K562 (cell line): ENCODE data around the gene UMODL1. TPM values are rescaled to one million over a fixed set of nuclear protein-coding genes. Genes with fewer than 3 reads are reported as not detected.

Source experiments
- DIDO1 ChIP-seq: fragments of 450-650 bp; IDR thresholded peaks from 2 replicates; pipeline ENCODE4 v1.6.1; 2016; ENCODE audit warnings: low read depth, missing biosample characterization, missing genetic modification characterization
- FUS ChIP-seq: fragments of 200-400 bp; formaldehyde crosslinking; optimal IDR thresholded peaks from 2 replicates; pipeline ENCODE3; 2017; ENCODE audit warnings: low read depth, low read length
- PHF20 ChIP-seq: fragments of 450-650 bp; IDR thresholded peaks from 2 replicates; pipeline ENCODE4 v1.6.1; 2018; ENCODE audit not compliant: partially characterized antibody
- polyA plus RNA-seq, 8 experiments: library from polyadenylated mRNA; depleted of rRNA in 4 of 8; stranded (reverse) in 5 of 8; unstranded in 3 of 8; fragments of >200 nt; fragmentation: Nextera tagmentation in 2 of 8; fragmentation: Illumina TruSeq in 1 of 8; extraction: Ambion mirVana in 2 of 8; extraction: Trizol in 1 of 8; gene quantifications; 2 replicates each; pipeline versions ENCODE4 v1.2.1 to v1.2.3, GENCODE V29; 2011 to 2014; ENCODE audit warnings: inconsistent platforms in 1 of 8, missing spikeins in 1 of 8
- total RNA-seq, 7 experiments: library from RNA; depleted of rRNA in 6 of 7; stranded (reverse); fragments of >200 nt in 6 of 7; fragmentation: Illumina TruSeq in 2 of 7; extraction: Trizol in 2 of 7; gene quantifications; 2 replicates each; pipeline versions ENCODE4 v1.2.1 to v1.2.3, GENCODE V29; 2011 to 2021; ENCODE audit warnings: low replicate concordance in 1 of 7
- TF ChIP-seq, protein P1 (sequence below): fragments of 450-650 bp; IDR thresholded peaks from one replicate; pipeline ENCODE4 v1.6.1; 2018; ENCODE audit warnings: mild to moderate bottlenecking, moderate library complexity; ENCODE audit not compliant: partially characterized antibody
- TF ChIP-seq, protein P2 (sequence below): fragments of 250-450 bp; sonication (Bioruptor Pico); IDR thresholded peaks from 2 replicates; pipeline ENCODE4 v1.4.0; 2020; ENCODE audit warnings: mild to moderate bottlenecking, moderate library complexity, borderline replicate concordance

The UMODL1 gene
- total and polyA plus RNA-seq, 9 of the 15 experiments (the other 6 are each of a cell fraction or from before 2014, with no cell fraction given): not detected

DNA sequence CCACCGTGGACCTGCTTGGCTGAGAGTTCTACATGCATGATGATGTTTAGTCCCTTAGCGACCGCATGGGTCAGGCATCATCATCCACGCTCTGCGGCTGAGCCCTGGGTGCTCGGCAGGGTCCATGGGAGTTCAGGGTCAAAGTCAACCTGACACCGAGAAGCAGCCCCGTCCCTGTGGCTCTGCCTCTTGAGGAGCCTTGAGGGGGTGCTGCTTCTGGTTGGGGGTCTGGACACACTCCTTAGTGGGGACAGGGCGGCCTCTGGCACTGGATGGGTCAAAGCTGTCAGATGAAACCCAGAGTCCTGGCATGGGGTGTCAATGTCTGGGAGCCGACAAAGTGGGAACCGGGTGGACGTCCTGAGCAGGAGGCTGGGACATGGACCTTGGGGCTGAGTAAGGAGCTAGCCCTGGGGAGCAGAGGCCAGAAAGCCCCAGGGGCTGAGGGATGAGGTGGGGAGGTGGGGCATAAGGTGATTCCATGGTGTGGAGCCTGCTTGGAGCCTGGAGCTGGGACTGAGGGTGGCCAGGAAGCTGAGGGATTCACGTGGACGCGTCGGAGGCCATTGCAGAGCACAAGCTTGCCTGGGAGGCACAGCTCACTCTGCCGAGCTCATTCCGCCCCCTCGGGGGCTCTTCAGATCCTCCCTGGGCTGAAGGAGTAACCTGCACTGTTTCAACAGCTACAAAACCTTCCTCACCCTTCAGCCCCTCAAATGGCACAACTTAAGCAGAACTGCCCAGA, 53.9 kb downstream of the UMODL1 start (continued):
- TF ChIP-seq, protein P1, sequence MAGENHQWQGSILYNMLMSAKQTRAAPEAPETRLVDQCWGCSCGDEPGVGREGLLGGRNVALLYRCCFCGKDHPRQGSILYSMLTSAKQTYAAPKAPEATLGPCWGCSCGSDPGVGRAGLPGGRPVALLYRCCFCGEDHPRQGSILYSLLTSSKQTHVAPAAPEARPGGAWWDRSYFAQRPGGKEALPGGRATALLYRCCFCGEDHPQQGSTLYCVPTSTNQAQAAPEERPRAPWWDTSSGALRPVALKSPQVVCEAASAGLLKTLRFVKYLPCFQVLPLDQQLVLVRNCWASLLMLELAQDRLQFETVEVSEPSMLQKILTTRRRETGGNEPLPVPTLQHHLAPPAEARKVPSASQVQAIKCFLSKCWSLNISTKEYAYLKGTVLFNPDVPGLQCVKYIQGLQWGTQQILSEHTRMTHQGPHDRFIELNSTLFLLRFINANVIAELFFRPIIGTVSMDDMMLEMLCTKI: no peak
- TF ChIP-seq, protein P2, sequence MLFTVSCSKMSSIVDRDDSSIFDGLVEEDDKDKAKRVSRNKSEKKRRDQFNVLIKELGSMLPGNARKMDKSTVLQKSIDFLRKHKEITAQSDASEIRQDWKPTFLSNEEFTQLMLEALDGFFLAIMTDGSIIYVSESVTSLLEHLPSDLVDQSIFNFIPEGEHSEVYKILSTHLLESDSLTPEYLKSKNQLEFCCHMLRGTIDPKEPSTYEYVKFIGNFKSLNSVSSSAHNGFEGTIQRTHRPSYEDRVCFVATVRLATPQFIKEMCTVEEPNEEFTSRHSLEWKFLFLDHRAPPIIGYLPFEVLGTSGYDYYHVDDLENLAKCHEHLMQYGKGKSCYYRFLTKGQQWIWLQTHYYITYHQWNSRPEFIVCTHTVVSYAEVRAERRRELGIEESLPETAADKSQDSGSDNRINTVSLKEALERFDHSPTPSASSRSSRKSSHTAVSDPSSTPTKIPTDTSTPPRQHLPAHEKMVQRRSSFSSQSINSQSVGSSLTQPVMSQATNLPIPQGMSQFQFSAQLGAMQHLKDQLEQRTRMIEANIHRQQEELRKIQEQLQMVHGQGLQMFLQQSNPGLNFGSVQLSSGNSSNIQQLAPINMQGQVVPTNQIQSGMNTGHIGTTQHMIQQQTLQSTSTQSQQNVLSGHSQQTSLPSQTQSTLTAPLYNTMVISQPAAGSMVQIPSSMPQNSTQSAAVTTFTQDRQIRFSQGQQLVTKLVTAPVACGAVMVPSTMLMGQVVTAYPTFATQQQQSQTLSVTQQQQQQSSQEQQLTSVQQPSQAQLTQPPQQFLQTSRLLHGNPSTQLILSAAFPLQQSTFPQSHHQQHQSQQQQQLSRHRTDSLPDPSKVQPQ (CRISPR knock-in tag): no peak
- TF ChIP-seq DIDO1 (no peak), PHF20 (no peak), FUS (no peak)
